Measurements from ENCODE around the gene NOTCH2.
"Not testable (repeated sequence)": the region's sequence is repeated elsewhere in the genome, so short reads cannot be mapped to it uniquely, and the experiment has no call there.

DNA sequence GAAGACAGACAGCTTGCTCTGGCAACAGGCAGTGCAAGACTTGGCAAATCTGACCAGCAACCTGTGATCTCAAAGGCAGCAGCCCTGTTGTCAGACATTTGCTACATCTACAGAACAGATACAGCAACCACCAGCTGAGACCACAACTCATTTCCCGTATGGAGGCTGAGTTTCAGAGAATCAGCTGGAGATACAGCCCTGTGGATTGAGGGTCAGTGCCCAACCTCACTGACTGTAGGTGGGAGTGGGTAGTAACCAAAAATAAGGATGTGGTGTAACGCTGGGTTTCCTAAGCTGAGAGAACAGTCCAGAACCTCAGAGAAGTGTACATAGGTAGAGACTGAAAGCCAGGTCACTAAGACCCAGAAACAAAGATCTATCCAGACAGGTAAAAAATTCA lies 35.8 kb upstream of the NOTCH2 start:
- TF ChIP-seq, protein P1, sequence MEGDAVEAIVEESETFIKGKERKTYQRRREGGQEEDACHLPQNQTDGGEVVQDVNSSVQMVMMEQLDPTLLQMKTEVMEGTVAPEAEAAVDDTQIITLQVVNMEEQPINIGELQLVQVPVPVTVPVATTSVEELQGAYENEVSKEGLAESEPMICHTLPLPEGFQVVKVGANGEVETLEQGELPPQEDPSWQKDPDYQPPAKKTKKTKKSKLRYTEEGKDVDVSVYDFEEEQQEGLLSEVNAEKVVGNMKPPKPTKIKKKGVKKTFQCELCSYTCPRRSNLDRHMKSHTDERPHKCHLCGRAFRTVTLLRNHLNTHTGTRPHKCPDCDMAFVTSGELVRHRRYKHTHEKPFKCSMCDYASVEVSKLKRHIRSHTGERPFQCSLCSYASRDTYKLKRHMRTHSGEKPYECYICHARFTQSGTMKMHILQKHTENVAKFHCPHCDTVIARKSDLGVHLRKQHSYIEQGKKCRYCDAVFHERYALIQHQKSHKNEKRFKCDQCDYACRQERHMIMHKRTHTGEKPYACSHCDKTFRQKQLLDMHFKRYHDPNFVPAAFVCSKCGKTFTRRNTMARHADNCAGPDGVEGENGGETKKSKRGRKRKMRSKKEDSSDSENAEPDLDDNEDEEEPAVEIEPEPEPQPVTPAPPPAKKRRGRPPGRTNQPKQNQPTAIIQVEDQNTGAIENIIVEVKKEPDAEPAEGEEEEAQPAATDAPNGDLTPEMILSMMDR (IDR thresholded peaks at IDR 0.05) = not testable (repeated sequence)
- TF ChIP-seq POLR2A (IDR thresholded peaks at IDR 0.05) = not testable (repeated sequence)

All from right lobe of liver (tissue), 4 donors.